HEK293T (cell line): ENCODE measurements around the gene IL10RB.
A peak's percentile ranks its signal among the peaks of the same experiment; 100 is the strongest.
"Not testable (repeated sequence)": the region's sequence is repeated elsewhere in the genome, so short reads cannot be mapped to it uniquely, and the experiment has no call there.

ENCODE experiments used
- CTCF ChIA-PET: fragments of 350-600 bp; formaldehyde crosslinking; extraction: SDS; loops from one replicate; lab custom pipeline; 2021; ENCODE audit warnings: antibody characterized with exemption, inconsistent platforms; lab: Yijun Ruan, JAX
- POLR2A ChIA-PET: fragments of 350-600 bp; formaldehyde crosslinking; extraction: SDS; loops from one replicate; lab custom pipeline; 2020; ENCODE audit warnings: antibody characterized with exemption, inconsistent platforms; lab: Yijun Ruan, JAX
- DNase-seq: peaks from one replicate; pipeline ENCODE4 v3.0.0; 2012; ENCODE audit warnings: mixed read lengths; ENCODE audit errors: extremely low spot score
- ARNT ChIP-seq: fragments of 450-650 bp; IDR thresholded peaks from 2 replicates; pipeline ENCODE4 v1.6.1; 2017; ENCODE audit warnings: mild to moderate bottlenecking
- CTBP1 ChIP-seq: fragments of 450-650 bp; IDR thresholded peaks from 2 replicates; pipeline ENCODE4 v1.6.1; 2016; ENCODE audit warnings: borderline replicate concordance
- ELF4 ChIP-seq: fragments of 450-650 bp; IDR thresholded peaks from 2 replicates; pipeline ENCODE4 v1.6.1; 2017; ENCODE audit warnings: antibody characterized with exemption
- FOXA1 ChIP-seq: fragments of 450-650 bp; IDR thresholded peaks from 2 replicates; pipeline ENCODE4 v1.6.1; 2016; ENCODE audit warnings: mild to moderate bottlenecking
- FOXK2 ChIP-seq: fragments of 450-650 bp; IDR thresholded peaks from 2 replicates; pipeline ENCODE4 v1.6.1; 2016; ENCODE audit warnings: mild to moderate bottlenecking
- FOXM1 ChIP-seq: fragments of 450-650 bp; IDR thresholded peaks from 2 replicates; pipeline ENCODE4 v1.6.1; 2017; ENCODE audit warnings: mild to moderate bottlenecking, borderline replicate concordance
- HDGF ChIP-seq: fragments of 450-650 bp; IDR thresholded peaks from 2 replicates; pipeline ENCODE4 v1.6.1; 2017; ENCODE audit warnings: antibody characterized with exemption, borderline replicate concordance
- L3MBTL2 ChIP-seq: fragments of 450-650 bp; conservative IDR thresholded peaks from 2 replicates; pipeline ENCODE4 v1.6.1; 2016; ENCODE audit warnings: mild to moderate bottlenecking
- LEF1 ChIP-seq: fragments of 450-650 bp; IDR thresholded peaks from 2 replicates; pipeline ENCODE4 v1.6.1; 2017; ENCODE audit warnings: mild to moderate bottlenecking, borderline replicate concordance
- NFRKB ChIP-seq: fragments of 450-650 bp; IDR thresholded peaks from 2 replicates; pipeline ENCODE4 v1.6.1; 2016; ENCODE audit warnings: mild to moderate bottlenecking, moderate library complexity
- SP1 ChIP-seq: fragments of 450-650 bp; IDR thresholded peaks from 2 replicates; pipeline ENCODE4 v1.6.1; 2017
- SUZ12 ChIP-seq: fragments of 450-650 bp; IDR thresholded peaks from 2 replicates; pipeline ENCODE4 v1.6.1; 2016; ENCODE audit warnings: mild to moderate bottlenecking
- TARDBP ChIP-seq: fragments of 450-650 bp; IDR thresholded peaks from 2 replicates; pipeline ENCODE4 v1.6.1; 2016
- ZNF384 ChIP-seq: fragments of 450-650 bp; IDR thresholded peaks from 2 replicates; pipeline ENCODE4 v1.6.1; 2016
- TF ChIP-seq, protein P1 (sequence below): fragments of 450-650 bp; IDR thresholded peaks from 2 replicates; pipeline ENCODE4 v1.6.1; 2016

IL10RB gene

DNA sequence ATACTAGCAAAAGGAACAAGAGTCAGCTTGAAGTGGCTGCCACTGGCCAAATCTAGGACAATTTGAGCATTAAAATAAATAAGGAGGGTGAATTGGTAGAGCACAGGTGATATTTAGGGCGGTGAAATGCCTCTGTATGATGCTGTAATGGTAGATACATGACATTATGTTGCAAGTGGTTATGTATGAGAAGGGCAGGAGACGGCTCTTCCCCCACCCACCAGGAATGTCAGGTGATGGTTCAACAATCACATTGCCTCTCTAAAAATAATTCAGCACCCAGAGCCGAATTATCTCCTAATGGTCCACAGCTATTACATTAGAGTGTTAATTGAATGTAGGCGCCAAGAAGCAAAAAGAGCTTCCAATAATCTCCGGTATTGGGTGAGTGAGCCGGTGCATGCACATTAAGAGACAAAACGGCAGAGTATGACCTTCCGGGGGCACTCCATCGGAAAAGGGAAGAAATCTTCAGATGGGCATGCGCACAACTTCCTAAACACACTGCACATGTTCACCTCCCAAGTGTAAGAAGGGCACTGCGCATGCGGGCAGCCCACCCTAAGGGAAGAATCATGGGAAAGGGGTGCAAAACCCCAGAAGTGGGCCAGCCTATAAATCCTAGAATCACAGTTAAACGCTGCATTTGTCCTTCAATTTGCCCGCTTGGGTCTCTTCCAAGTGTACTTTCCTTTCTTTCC is 51.8 kb downstream of the IL10RB start:
- TF ChIP-seq FOXM1 (no peak), ZNF384 (no peak), LEF1 (no peak), L3MBTL2 (no peak), SP1 (no peak), ELF4 (no peak)
- TF ChIP-seq, protein P1, sequence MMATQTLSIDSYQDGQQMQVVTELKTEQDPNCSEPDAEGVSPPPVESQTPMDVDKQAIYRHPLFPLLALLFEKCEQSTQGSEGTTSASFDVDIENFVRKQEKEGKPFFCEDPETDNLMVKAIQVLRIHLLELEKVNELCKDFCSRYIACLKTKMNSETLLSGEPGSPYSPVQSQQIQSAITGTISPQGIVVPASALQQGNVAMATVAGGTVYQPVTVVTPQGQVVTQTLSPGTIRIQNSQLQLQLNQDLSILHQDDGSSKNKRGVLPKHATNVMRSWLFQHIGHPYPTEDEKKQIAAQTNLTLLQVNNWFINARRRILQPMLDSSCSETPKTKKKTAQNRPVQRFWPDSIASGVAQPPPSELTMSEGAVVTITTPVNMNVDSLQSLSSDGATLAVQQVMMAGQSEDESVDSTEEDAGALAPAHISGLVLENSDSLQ, result no peak
- DNase-seq, result no peak
- ChIA-PET POLR2A (no interaction called here), CTCF (no interaction called here)

DNA sequence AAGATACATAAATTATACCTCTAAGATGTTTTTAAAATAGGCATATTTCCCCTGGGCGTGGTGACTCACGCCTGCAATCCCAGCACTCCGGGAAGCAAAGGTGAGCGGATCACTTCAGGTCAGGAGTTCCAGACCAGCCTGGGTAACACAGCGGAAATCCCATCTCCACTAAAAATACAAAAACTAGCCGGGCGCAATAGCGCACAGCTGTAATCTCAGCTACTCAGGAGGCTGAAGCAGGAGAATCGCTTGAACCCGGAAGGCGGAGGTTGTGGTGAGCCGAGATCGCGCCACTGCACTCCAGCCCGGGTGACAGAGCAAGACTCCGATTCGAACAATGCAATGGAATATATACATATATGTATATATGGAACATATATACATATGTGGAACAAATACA is 54.8 kb downstream of the IL10RB start:
- CTCF ChIA-PET, POLR2A ChIA-PET, DNase-seq: not testable (repeated sequence)

DNA sequence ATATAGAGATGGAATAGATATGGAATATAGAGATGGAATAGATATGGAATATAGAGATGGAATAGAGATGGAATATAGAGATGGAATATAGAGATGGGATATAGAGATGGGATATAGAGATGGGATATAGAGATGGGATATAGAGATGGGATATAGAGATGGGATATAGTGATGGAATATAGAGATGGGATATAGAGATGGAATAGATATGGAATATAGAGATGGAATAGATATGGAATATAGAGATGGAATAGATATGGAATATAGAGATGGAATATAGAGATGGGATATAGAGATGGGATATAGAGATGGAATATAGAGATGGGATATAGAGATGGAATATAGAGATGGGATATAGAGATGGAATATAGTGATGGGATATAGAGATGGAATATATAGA is 57.4 kb downstream of the IL10RB start:
- POLR2A ChIA-PET, result not testable (repeated sequence)

DNA sequence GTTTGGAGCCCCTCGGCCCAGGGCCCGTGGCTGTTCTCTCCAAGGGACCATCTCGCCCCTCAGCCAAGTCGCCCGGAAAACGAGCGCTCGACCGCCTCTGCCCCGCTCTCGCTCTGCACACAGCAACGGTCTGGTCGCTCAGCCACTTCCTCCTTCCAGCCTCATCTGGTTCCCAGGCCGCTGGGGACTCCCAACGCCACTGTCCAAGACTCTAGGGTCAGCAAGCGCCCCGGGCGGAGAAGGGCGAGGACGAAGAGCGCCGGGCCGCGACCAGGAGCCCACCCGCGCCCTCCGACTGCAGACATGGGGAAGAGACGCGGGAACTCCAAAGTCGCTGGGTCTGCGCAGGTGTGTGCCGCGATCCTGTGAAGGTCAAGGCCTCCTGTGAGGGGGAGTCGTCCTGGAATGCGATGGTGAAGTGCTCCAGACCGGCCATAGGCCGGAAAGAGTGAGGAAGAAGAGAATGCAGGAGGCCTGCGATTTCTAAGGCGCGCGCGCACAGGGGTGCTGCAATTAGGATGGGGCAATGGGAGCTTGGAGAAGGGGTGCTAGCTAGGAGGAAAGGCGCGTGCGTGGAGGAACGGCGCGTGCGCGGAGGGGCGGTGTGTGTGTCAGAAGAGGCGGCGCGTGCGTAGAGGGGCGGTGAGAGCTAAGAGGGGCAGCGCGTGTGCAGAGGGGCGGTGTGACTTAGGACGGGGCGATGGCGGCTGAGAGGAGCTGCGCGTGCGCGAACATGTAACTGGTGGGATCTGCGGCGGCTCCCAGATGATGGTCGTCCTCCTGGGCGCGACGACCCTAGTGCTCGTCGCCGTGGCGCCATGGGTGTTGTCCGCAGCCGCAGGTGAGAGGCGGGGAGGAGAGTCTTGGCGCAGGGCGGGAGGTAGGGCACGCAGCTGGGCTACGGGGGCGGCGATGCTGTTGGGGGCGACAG is 58.4 kb downstream of the IL10RB start, which contains the start of gene IFNAR1:
TSS of gene IFNAR1 (plus strand) at position 680 of the 931 bp plus-strand sequence. CDS start at position 766, 86 bp downstream.
- POLR2A ChIA-PET, result interaction anchor here (0.6 to 2.0 kb wide), 43 partner anchors 8 to 553 kb away, joined by 3 to 13 read pairs (median 4); partner anchors contain the start of genes OLIG2, PAXBP1 and TMEM50B
- DNase-seq, result peak; percentile 98
- CTCF ChIA-PET, result interaction anchor here (1.1 kb wide), 1 partner anchor 37 kb away, joined by 7 read pairs; no protein-coding TSS in a partner anchor
- TF ChIP-seq L3MBTL2 (peak; percentile 97), ARNT (no peak), CTBP1 (peak; percentile 72), FOXK2 (no peak), ZNF384 (no peak), LEF1 (no peak)
- TF ChIP-seq, protein P1, result no peak

More for the DNA sequence above, 57.4 kb downstream of the IL10RB start:
- CTCF ChIA-PET, DNase-seq: not testable (repeated sequence)

DNA sequence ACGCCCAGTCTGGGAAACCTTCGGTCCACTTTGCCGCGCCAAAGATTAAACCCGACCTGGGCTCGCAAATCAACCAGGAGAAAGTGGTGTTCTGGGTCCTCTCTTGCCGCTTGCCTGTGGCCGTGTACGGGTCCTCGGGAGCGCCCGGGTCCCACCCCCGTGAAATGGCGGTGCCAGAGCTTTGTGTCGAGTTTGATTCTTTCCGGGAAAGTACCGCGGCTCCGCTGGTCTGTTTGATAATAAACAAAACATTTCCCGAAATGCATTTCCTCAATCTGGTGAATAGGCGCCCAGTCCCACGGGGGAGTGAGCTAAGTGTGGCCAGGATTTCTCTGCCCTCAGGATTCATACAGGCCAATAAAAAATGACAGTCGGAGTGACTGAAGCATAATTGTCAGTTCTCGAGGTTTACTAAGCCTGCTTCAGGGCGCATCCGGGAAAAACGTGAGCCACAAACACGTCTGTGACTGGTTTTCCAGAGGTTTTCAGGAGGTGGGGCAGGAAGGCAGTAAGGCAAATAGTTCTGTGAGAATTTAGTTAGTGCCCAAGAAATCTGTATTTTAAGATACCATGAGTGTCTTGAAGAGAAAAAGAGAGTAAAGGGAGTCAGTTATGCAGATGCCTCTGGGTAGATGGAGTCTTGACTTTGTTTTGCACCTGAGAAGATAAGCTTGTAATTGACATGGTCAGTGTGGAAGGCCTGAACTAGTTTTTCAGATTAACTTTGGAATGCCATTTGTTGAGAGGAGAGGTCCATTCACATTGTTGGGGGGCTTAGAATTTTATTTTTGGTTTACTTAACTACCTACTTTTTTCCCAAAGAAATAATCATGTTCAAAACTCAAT is 59.3 kb downstream of the IL10RB start:
- TF ChIP-seq LEF1 (no peak), NFRKB (no peak), SP1 (no peak), CTBP1 (no peak), ZNF384 (no peak), ELF4 (no peak)
- TF ChIP-seq, protein P1, result peak; percentile 32; the same call in 1 of the 2 replicates
- peak; percentile 40 for DNase-seq
- POLR2A ChIA-PET, result interaction anchor here (0.6 to 2.0 kb wide), 46 partner anchors 7 to 554 kb away, joined by 3 to 13 read pairs (median 4); partner anchors contain the start of genes IL10RB, OLIG2, PAXBP1 and TMEM50B
- CTCF ChIA-PET, result interaction anchor here (1.1 kb wide), 1 partner anchor 36 kb away, joined by 7 read pairs; no protein-coding TSS in a partner anchor

DNA sequence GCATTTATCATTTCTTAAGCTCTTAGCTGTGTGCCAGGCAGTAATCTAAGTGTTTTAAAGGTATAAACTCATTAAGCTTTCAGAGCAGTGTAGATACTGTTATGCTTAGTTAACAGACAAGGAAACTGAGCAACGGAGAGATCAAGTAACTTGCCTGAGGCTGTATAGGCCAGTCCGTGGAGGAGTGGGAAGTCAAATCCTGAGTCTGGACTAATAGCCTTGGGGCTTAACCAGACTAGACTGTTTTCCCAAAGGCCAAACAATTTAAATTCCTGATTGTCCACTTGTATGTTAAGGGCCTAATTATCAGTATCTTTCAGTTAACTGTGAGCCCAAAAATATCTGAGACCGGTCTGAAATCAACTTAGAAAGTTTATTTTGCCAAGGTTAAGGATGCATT is 61.2 kb downstream of the IL10RB start:
- TF ChIP-seq SP1, result no peak
- TF ChIP-seq LEF1, result no peak
- no peak for DNase-seq
- ChIA-PET CTCF (no interaction called here), POLR2A (no interaction called here)

DNA sequence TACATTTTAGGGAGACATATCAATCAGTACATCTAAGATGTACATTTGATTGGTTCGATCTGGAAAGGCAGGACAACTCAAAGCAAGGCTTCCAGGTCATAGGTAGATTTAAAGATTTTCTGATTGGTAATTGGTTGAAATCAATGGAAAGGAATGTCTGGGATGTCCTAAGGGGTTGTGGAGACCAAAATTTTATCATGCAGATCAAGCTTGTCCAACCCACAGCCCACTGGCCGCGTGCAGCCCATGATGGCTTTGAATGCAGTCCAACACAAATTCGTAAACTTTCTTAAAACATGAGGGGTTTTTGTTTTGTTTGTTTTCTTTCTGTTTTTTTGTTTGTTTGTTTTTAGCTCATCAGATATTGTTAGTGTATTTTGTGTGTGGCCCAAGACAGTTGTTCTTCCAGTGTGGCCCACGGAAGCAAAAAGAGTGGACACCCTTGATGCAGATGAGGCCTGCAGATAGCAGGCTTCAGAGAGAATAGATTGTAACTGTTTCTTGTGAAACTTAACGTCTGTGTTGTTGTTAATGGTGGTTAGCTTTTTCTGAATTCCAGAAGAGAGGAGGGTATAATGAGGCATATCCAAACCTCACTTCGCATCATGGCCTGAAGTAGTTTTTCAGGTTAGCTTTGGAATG is 61.7 kb downstream of the IL10RB start:
- TF ChIP-seq TARDBP, result no peak
- no peak for TF ChIP-seq SUZ12
- no peak for TF ChIP-seq ARNT
- no peak for TF ChIP-seq ELF4
- no peak for TF ChIP-seq FOXA1
- no peak for TF ChIP-seq HDGF
- no peak for TF ChIP-seq ZNF384
- TF ChIP-seq L3MBTL2, result no peak; the same call in 1 of the 2 replicates
- TF ChIP-seq CTBP1, result no peak
- no peak for TF ChIP-seq NFRKB
- TF ChIP-seq LEF1, result no peak
- CTCF ChIA-PET, result no interaction called here
- no peak for DNase-seq
- POLR2A ChIA-PET, result interaction anchor here (0.5 kb wide), 1 partner anchor 95 kb away, joined by 4 read pairs; no protein-coding TSS in a partner anchor
